Hematopoietic multipotent progenitor cell treated with erythropoietin and hydrocortisone succinate and interleukin-3 and kit ligand, for 6 days (in vitro differentiated cells): ENCODE data around the gene CDH13.
A peak's percentile ranks its signal among the peaks of the same experiment; 100 is the strongest.

ENCODE experiments used
- DNase-seq: peaks from one replicate; pipeline ENCODE4 v3.0.0-alpha.2; 2015

The CDH13 gene

DNA sequence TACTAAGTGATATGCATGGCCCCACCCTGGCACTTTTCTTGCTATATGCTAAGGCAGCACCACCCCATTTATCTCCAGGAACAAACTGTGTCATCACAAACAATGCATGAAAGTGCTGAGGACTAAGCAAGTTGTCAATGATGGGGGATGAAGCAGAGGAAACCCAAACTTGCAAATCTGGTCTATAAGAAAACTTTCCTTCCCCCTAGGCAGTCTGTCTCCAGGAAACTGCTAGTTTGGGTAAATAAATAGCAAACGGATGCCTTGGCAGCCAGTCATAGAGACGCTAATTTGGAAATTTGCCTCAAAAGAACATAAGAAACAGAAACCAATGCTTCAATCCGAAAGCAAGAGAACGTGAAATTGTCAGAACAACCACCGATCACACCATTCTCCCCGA lies 1175.4 kb downstream of the CDH13 start:
- no peak for DNase-seq

DNA sequence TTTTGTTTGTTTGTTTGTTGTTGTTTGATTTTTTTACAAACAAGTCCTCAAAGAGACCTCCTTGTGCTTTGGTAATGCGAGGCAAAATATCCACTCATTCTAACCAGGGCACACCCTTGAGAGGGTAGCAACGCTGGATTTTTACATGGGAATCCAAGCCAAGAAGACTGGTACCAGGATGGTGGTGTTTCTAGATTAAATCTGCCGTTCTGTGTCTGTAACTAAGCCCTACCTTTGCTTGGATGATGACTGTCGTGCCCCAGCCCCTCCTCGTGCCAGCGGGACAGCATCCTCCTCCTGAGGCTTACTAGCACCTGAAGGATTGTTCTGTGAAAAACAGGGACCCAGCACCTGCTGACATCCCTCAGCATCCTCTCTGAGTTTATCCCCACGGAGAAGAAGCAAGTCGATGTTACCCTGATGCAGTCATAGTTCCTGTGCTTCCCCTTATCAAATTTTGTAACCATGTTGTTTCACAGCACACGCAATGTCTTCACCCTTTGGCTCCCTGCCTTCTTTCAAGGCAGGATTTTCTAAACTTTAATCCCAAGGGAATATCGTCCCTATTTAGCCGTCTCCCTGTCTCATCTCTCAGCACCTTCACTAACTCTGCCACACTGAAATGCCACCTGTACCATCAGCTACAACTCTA lies 1175.9 kb downstream of the CDH13 start:
- no peak for DNase-seq

GRCh38 chr16:83803811-83804210 lies 1177.0 kb downstream of the CDH13 start:
- DNase-seq: no peak

DNA sequence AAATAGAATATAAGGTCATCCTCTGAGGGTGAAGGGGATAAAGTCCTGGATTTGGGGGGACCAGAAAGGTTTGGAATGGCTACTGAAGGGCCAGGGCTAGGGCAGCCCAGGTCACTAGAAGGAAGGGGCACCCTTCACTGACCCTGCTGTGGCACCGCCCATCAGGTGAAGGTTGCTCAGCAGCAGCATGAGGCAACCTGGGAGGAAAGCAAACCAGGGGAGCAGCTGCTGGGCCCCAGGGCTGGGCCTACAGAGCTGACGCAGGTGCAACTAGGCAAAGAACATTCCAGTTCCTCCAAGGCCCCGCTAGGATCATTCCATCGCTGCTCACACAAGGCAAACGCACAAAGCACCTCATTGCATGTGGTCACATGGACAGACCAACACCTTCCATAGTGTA lies 1177.6 kb downstream of the CDH13 start:
- no peak for DNase-seq

GRCh38 chr16:83806036-83806435 lies 1179.3 kb downstream of the CDH13 start:
- DNase-seq: peak; percentile 58

- DNase-seq: no peak
Measured at GRCh38 chr16:83806731-83807130, 1180.0 kb downstream of the CDH13 start.

DNA sequence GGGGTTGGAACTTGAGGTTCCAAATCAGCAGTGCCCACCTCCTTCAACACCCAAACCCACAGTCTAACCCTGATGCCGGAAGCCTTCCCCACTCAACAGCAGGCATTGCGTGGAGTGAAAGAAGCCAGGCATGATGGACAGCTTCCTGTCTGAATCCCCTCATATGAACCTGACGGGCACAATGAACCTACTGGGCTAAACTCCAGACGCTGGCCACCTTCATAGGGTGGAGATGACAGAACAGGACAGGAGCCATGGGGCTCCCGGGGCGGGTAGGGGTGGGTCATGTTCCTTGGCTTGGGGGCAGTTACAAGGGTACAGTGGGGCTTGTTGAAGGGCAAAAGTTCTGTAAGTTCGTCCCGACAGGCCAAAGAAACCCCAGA lies 1180.5 kb downstream of the CDH13 start:
- no peak for DNase-seq

DNA sequence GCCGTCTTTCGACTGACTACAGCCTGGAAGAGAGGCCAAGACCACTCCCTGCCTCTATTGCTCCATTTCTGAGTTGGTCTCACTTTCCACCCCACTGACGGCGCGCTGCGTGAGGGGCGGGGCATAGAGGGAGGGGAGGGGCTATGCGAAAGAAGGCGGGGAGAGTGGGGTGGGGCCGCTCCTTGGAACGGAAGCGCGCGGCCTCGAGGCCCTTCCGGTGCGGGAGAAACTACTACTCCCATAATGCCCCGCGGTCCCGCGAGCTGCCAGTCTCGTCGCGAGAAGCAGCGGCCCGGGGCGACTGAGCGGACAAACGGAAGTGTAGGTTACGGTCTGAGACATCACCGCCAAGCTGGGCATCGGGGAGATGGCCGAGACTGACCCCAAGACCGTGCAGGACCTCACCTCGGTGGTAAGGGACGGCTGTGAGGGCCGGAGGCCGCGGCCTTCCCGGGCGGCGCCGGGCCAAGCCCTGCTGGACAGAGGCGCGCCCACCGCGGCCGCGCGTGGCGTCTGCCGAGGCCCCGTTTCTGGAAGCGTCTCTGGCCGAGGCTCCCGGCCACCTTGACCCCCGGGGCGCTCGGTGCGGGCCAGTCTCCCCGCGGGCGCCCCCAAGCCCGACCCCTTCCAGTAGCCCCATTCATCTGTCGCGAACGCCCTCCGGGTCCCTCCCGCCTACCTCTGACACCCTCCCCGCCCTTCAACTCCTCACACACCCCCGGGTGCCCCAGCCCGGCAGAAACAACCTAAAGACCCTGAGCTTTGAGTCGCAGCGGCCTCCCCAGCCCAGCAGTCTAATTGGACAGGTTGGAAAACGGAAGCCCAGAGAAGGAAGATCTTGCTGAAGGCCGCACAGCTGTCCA lies 1181.2 kb downstream of the CDH13 start, which contains the start of gene HSBP1:
Gene HSBP1 (plus strand): TSS at position 269 of the 863 bp plus-strand sequence. CDS start 99 bp downstream, at position 368.
- peak; percentile 97 for DNase-seq

GRCh38 chr16:83808573-83809014 lies 1181.8 kb downstream of the CDH13 start:
- peak; percentile 18 for DNase-seq

- DNase-seq: no peak
Measured at GRCh38 chr16:83809092-83809491, 1182.3 kb downstream of the CDH13 start.

- no peak for DNase-seq
Measured at GRCh38 chr16:83810901-83811300, 1184.1 kb downstream of the CDH13 start.

DNA sequence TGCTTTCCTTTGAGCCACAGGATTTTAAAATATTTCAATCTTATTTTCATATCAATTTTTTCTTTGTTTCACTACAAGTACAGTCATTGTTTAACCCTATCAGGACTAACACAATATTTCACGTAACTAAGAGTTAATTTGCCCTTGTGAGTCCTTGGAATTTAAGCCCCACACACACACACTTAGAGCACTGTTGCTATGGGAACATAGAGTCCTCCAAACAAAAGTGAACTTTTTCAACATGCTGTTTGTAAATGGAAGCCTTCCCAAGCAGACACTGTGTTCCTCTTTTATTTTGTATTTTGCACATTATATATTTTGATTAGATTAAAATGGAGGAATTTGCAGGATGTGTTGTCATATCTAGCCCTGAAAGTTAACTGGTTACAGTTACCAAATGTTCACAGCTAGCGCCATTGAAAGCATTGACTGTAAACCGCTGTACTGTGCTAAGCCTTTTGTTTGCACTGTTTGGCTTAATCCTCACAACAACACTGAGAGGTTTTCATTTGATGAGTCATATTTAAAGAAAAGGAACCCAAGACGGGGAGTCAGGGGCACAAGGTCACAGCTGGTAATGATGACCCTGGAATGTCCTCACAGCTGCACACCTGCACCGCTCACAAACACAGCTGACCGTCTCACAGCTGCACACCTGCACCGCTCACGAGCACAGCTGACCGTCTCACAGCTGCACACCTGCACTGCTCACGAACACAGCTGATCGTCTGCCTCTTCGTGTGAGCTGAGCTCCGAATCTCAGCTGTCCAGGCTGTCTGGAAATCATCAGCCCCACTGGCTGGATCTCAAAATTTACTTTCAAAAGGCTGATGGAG lies 1187.3 kb downstream of the CDH13 start:
- peak; percentile 21 for DNase-seq

- DNase-seq: no peak
Measured at GRCh38 chr16:83814659-83814985, 1187.9 kb downstream of the CDH13 start.

DNA sequence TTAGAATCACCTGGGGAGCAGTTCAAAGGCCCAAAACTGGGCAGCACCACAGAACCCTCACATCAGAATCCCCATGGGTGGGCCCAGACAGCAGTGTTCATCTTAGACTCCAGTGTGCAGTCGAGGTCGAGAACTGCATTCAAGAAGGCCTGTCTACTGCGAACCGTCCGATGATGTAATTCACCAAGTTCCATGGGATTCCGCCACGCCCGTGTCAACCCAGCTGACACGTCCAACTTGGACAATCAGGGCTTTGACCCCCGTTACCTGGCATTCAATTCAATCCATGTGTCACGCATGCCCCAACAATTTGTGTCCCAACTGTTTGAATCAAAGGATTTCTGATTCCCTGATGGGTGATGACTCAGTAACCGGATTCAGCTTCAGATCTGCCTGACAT lies 1190.3 kb downstream of the CDH13 start:
- no peak for DNase-seq

DNA sequence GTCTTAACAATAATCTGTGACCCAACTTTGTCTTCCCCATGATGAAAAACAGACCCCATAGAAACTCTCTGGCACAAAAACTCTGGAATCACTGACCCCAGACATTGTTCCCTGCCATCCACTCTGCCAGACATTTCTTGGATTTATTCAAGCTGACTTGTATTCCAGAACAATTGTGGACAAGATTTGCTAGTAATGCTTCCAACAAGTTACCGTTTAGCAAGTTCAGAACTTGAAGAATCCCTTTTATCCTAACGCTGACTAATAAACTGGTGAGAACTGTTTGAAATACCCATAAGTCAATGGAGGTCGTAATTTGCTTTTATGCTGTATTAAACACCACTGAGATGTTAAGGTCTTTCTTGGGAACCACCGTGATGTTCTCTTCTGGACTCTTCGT lies 1191.5 kb downstream of the CDH13 start:
- no peak for DNase-seq

- DNase-seq: no peak
Measured at GRCh38 chr16:83819361-83819760, 1192.6 kb downstream of the CDH13 start.

- DNase-seq: peak; percentile 84
Measured at GRCh38 chr16:83826146-83826913, 1199.6 kb downstream of the CDH13 start.

DNA sequence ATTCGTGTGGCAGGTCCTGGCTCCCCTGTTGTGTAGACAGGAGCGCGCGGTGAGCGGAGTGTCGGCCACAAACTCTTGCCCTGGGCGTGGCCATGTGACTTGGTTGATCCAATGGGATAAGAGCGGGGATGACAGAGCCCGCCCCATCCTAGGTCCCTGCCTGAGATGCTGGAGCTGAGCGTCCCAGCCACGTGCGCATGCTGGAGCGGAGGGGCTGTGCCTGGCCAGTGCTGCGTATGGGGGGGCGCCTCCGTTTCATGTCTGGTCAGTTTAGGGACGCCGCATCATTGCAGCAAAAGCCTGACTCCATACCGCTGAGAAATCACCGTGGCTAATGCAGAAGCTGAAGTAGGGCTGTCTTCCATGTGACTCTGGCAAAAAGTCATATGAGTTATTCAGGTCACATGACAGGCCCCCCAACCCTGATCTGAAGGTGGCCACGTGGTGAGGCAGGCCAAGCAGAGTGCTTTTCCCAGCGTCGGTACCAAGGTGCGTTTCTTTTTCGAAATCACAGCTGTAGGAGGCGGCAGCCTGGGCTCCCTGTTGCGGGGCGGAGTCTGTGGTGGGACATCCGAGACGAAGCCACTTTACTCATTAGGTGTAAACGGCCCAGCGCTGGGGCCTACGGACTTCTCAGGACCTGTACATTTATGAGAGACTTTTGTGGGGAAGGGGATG lies 1203.5 kb downstream of the CDH13 start:
- no peak for DNase-seq

DNA sequence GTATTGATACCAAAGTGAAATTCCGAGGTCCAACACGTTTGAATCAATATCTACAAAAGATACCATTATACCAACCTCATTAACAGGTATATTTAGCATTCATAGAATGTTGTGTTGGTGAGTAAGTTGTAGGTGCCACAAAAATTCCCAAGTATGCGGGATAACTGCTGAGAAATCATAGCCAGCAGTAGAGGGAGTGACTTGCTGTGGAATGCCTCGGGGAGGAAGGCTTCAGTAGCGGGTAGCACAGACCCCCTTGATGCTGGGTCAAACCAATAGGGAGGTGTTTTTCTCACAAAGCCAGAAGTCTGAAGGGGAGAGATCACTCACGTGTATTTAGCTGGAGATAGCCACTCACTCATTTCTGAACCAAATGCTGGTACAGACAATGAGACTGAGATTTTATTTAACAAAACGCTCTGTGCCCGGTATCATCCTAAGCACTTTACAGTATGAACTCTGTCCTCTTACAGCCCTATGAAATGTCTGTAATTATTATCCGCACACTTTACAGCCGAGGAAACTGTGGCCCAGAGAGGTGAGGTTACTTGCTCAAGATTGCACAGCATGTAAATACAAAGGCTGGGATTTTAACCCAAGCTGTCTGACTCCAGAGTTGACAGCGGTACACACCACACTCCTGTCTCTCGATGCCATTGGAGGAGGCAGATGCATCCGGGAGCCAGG lies 1204.1 kb downstream of the CDH13 start:
- DNase-seq: no peak

DNA sequence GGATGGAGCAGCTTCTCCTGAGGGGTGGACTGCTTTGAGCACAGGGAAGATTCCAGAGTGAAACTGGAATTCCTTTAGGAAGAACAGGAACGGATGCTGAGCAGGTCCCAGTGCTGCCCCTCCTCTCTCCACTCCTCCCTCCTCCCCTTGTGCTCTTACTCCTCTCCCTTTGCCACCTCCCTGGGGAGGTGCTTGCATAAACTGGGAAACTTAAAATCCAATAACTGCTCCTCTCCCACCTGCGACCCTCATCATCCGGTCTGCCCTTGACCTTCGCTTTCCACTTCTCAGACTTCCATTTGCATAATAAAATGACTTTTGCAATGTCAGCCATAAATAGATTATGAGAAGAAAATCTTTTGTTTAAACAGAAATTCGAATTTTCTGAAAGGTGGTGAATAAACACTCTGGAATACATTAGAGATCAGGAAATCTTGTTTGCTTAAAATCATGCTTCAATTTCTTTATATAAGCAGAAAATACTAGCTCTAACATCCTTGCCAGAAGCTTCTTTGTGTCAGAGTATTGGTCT lies 1204.8 kb downstream of the CDH13 start:
- DNase-seq: no peak

GRCh38 chr16:83833921-83834320 lies 1207.2 kb downstream of the CDH13 start:
- DNase-seq: no peak
